AG09309 (cell line): ENCODE measurements around the gene LCE1F.

Source experiments
- DNase-seq: peaks from one replicate; pipeline ENCODE4 v3.0.0-alpha.2; 2010; ENCODE audit warnings: low read depth
- H3K4me3 ChIP-seq: 2 replicates; pipeline ENCODE4 v1.5.1; 2011; ENCODE audit warnings: mild to moderate bottlenecking, low read depth, low read length, moderate library complexity; ENCODE audit not compliant: control insufficient read depth
- CTCF ChIP-seq: IDR thresholded peaks from 2 replicates; pipeline ENCODE4 v1.5.1; 2011; ENCODE audit warnings: mild to moderate bottlenecking, low read depth, low read length, inconsistent platforms; ENCODE audit not compliant: insufficient read depth, control insufficient read depth; ENCODE audit errors: missing control alignments

LCE1F gene

GRCh38 chr1:152768847-152769533, 6.0 kb upstream of the LCE1F start:
- DNase-seq: no peak

GRCh38 chr1:152770411-152770810, 4.5 kb upstream of the LCE1F start:
- no peak for DNase-seq
- no peak for TF ChIP-seq CTCF
- no peak overlapping the region for H3K4me3 ChIP-seq

More at GRCh38 chr1:152768847-152769533, 6.0 kb upstream of the LCE1F start:
- H3K4me3 ChIP-seq: no peak overlapping the region
- no peak for TF ChIP-seq CTCF

DNA sequence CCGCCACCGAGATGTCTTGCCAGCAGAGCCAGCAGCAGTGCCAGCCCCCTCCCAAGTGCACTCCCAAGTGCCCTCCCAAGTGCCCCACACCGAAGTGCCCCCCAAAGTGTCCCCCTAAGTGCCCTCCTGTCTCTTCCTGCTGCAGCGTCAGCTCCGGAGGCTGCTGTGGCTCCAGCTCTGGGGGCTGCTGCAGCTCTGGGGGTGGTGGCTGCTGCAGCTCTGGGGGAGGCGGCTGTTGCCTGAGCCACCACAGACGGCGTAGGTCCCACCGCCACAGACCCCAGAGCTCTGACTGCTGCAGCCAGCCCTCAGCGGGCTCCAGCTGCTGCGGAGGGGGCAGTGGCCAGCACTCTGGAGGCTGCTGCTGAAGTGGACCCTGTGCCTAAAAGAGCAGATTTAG, 1.4 kb downstream of the LCE1F start:
- TF ChIP-seq CTCF: no peak
- no peak overlapping the region for H3K4me3 ChIP-seq
- DNase-seq: no peak

- TF ChIP-seq CTCF: no peak
- H3K4me3 ChIP-seq: no peak overlapping the region
- DNase-seq: no peak
Measured at GRCh38 chr1:152777510-152778137, 2.7 kb downstream of the LCE1F start.

GRCh38 chr1:152783095-152783494, 8.2 kb downstream of the LCE1F start:
- no peak overlapping the region for H3K4me3 ChIP-seq
- no peak for TF ChIP-seq CTCF
- DNase-seq: no peak

DNA sequence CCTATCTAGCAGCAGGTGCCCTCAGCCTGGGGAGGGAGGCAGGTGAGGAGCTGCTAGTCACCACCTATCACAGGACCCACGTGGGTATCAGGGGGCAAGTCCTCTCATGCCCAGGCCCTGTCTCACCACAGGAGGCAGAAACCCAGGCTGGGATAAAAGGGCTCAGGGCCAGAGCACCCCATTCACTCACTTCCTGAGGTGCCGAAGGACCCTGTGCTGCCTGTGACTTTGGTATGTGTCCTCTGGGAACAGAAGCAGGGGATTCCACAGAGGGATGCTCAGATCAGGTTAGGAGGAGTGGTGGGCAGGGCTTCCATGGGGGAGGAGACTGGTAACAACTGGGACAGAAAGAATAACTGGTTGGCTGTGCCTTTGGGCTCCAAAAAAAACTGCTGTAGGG, 11.1 kb downstream of the LCE1F start, which contains the start of gene LCE1E:
Gene LCE1E, plus strand, starts transcription at position 181 of the 400 bp plus-strand sequence. CDS start 1,043 bp downstream, outside the sequence.
- DNase-seq: no peak
- H3K4me3 ChIP-seq: no peak within 1 kb of the TSS
- TF ChIP-seq CTCF: no peak
